ENCODE results near the gene SNX5. TPM values are rescaled to one million over a fixed set of nuclear protein-coding genes. Genes with fewer than 3 reads are reported as not detected.

SNX5 gene
- total and polyA plus RNA-seq, 10 of the 15 experiments (the other 5 are each of a cell fraction or from before 2014, with no cell fraction given) = 92.9 to 316 (median 245) TPM

DNA sequence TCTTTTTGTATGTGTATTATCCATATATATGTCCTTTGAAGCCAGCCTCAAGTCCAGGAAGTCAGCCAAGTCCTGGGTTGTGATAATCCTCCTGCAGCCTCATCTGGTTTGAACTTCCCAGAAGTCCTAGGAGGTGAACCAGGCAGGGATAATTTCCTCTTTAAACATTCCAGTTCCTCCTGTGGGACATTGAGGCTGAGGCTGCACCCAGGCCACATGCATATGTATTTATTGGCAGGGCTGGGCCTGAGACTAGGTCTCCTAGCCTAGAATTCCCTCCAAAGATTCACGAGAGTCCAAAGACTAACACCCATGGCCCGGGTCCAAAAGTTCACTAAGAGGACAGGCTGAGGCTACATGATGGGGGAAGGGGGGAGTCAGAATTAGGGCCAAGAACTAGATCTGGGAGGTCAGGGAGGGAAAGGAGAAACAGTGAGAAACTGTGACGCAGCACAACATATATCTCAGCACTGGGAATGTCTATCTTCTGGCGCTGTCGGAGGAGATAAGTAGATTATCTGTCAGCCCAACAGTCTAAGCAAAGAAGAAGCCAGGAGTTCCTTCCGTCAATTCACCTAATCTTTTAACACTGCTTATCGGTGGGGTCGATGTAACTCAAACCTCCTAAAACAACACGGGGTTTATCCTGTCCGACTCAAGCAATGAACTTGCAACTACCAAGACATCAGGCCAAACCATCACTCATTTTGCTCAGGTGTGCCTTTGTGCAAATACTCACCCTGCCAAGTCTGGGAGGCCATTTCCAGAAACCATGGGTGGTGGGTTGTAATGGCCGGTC, 43.3 kb downstream of the SNX5 start:
- RAD21 ChIA-PET (ENCODE audit: unreplicated experiment) = no interaction called here
- no peak overlapping the region for H3K4me2 ChIP-seq (ENCODE audit: control insufficient read depth, insufficient read depth)
- H3K9me3 ChIP-seq (replicated peaks; ENCODE audit: control insufficient read depth, insufficient read depth, low read length) = no peaks in the 10 kb centered on the region
- DNase-seq (ENCODE audit: low read depth, low spot score) = no peak
- POLR2A ChIA-PET = no interaction called here
- no peak for TF ChIP-seq LARP7 (IDR thresholded peaks at IDR 0.05)
- no peak for TF ChIP-seq KAT2A (conservative IDR thresholded peaks at IDR 0.05; ENCODE audit: control insufficient read depth, low read depth, low read length)
- TF ChIP-seq, protein P1, sequence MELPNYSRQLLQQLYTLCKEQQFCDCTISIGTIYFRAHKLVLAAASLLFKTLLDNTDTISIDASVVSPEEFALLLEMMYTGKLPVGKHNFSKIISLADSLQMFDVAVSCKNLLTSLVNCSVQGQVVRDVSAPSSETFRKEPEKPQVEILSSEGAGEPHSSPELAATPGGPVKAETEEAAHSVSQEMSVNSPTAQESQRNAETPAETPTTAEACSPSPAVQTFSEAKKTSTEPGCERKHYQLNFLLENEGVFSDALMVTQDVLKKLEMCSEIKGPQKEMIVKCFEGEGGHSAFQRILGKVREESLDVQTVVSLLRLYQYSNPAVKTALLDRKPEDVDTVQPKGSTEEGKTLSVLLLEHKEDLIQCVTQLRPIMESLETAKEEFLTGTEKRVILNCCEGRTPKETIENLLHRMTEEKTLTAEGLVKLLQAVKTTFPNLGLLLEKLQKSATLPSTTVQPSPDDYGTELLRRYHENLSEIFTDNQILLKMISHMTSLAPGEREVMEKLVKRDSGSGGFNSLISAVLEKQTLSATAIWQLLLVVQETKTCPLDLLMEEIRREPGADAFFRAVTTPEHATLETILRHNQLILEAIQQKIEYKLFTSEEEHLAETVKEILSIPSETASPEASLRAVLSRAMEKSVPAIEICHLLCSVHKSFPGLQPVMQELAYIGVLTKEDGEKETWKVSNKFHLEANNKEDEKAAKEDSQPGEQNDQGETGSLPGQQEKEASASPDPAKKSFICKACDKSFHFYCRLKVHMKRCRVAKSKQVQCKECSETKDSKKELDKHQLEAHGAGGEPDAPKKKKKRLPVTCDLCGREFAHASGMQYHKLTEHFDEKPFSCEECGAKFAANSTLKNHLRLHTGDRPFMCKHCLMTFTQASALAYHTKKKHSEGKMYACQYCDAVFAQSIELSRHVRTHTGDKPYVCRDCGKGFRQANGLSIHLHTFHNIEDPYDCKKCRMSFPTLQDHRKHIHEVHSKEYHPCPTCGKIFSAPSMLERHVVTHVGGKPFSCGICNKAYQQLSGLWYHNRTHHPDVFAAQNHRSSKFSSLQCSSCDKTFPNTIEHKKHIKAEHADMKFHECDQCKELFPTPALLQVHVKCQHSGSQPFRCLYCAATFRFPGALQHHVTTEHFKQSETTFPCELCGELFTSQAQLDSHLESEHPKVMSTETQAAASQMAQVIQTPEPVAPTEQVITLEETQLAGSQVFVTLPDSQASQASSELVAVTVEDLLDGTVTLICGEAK (IDR thresholded peaks at IDR 0.05; ENCODE audit: borderline replicate concordance) = no peak
- TF ChIP-seq MEF2B (IDR thresholded peaks at IDR 0.05; ENCODE audit: partially characterized antibody, poor library complexity, severe bottlenecking) = no peak
- TF ChIP-seq CEBPB (IDR thresholded peaks at IDR 0.05; ENCODE audit: borderline replicate concordance in 1 of 2, low read depth in 2 of 2, low read length in 2 of 2) = no peak
- H3K4me1 ChIP-seq (ENCODE audit: control insufficient read depth, insufficient read depth, low read length) = no peaks in the 10 kb centered on the region
- ATAC-seq = no peak
- CTCF ChIA-PET = no interaction called here
- H3K79me2 ChIP-seq (ENCODE audit: control insufficient read depth, insufficient read depth, low read length) = no peaks in the 10 kb centered on the region
- FAIRE-seq = no peak
- H2AFZ ChIP-seq (ENCODE audit: control insufficient read depth, low read depth, low read length) = no peak overlapping the region
- H3K27me3 ChIP-seq (replicated peaks in 1 of 2; ENCODE audit: control insufficient read depth in 2 of 2, insufficient read depth in 2 of 2, low read length in 1 of 2) = peaks cover 0 to 7% of the 10 kb centered on the region in 2 experiments; a peak in 2 of 4 replicates
- no peak overlapping the region for H3K9ac ChIP-seq (ENCODE audit: control insufficient read depth, insufficient read depth, low read length)
- SMC1A ChIA-PET (ENCODE audit: uncharacterized antibody, unreplicated experiment) = no interaction called here
- no TSS peak for BruUV-seq (replicated peaks)
- WGBS (ENCODE audit: insufficient coverage, insufficient replicate concordance, low lambda C conversion rate, missing lambda C conversion rate) = 68% methylated on average over 11 of the region's 11 CpGs
- no peaks in the 10 kb centered on the region; the same call in 1 of the 2 replicates for H4K20me1 ChIP-seq (ENCODE audit: control insufficient read depth, insufficient read depth)
- intact Hi-C loops (cut with micrococcal nuclease; ENCODE audit: unreplicated experiment) (no loop called here), in situ Hi-C loops (cut with MboI) (no loop called here)
- H3K4me3 ChIP-seq = no peak overlapping the region
- no peak overlapping the region for H3K27ac ChIP-seq (ENCODE audit: control insufficient read depth, insufficient read depth)
- no peaks in the 10 kb centered on the region for H3K36me3 ChIP-seq (ENCODE audit: control insufficient read depth in 2 of 2, insufficient read depth in 2 of 2, low read length in 1 of 2)
